ENCODE data around the gene NACC1. TPM values are rescaled to one million over a fixed set of nuclear protein-coding genes. Genes with fewer than 3 reads are reported as not detected.

The NACC1 gene
- total and polyA plus RNA-seq, 2 of the 13 experiments (the other 11 are each of a cell fraction or from before 2014, with no cell fraction given) = 31.8 to 42.3 TPM

GRCh38 chr19:13150931-13151604 lies 33.0 kb downstream of the NACC1 start:
- Histone ChIP-seq H3K36me3 (replicated peaks in 1 of 2; ENCODE audit: control insufficient read depth in 1 of 2, insufficient read depth in 2 of 2, low read length in 2 of 2) (no peaks in the 10 kb centered on the region), H3K27ac (ENCODE audit: extremely low read length, insufficient read depth, low read length) (peak overlapping the region; percentile 94), H4K20me1 (ENCODE audit: insufficient read depth, low read length) (peaks cover 3% of the 10 kb centered on the region; the same call in 1 of the 2 replicates), H3K4me1 (ENCODE audit: insufficient read depth, low read length) (peaks cover 34% of the 10 kb centered on the region), H3K27me3 (ENCODE audit: control insufficient read depth in 1 of 2, insufficient read depth in 2 of 2, low read length in 2 of 2) (no peaks in the 10 kb centered on the region; a peak in 1 of 5 replicates), H2AFZ (ENCODE audit: low read length) (no peak overlapping the region), H3K9me3 (ENCODE audit: low read length) (no peaks in the 10 kb centered on the region), H3K79me2 (ENCODE audit: insufficient read depth, low read length) (peaks cover 49% of the 10 kb centered on the region), H3K4me2 (ENCODE audit: low read depth, low read length) (peak overlapping the region; percentile 74), H3K9ac (ENCODE audit: insufficient read depth, low read depth, low read length) (peak overlapping the region; percentile 98), H3K4me3 (replicated peaks in 1 of 3; ENCODE audit: insufficient read depth in 1 of 3, low read depth in 2 of 3, low read length in 3 of 3) (peak overlapping the region; percentile 92 to 97 (median 96))
- FAIRE-seq (no peak), ATAC-seq (no peak), DNase-seq (ENCODE audit: low spot score) (no peak)
- intact Hi-C loops (cut with micrococcal nuclease; ENCODE audit: unreplicated experiment) (loop anchor here (1.0 to 5.0 kb wide), 4 partner anchors 16 to 696 kb away; partner anchors contain the start of genes NACC1 and TRMT1), in situ Hi-C loops (cut with HindIII; ENCODE audit: extremely low pct_ligation_motif_present, low pct_unique_long_range_greater_than_20kb) (loop anchor here (5.0 kb wide), 2 partner anchors 34 to 41 kb away; partner anchors contain the start of genes NACC1 and TRMT1)
- TSS peak; percentile 76 for BruUV-seq (replicated peaks)
- under 1% methylated on average over 27 of the region's 34 CpGs for WGBS (ENCODE audit: low lambda C conversion rate)
- CTCF ChIA-PET (ENCODE audit: low intra/inter-chr PET ratio, low total read pairs) = interaction anchor here (1.4 to 1.6 kb wide), 2 partner anchors 44 to 83 kb away, joined by 4 to 7 read pairs; no protein-coding TSS in a partner anchor
- POLR2A ChIA-PET = interaction anchor here (1.6 to 3.1 kb wide), 5 partner anchors 13 to 186 kb away, joined by 3 to 39 read pairs (median 20); partner anchors contain the start of gene NACC1
- 0 out of 2 replicates have a peak, but pooled peaks have one; percentile 35 for TF ChIP-seq NR0B2 (CRISPR knock-in tag; IDR thresholded peaks at IDR 0.05)
- no peak for TF ChIP-seq SOX6 (IDR thresholded peaks at IDR 0.05)
- TF ChIP-seq SOX6 (CRISPR knock-in tag; IDR thresholded peaks at IDR 0.05) = no peak
- TF ChIP-seq EEA1 (CRISPR knock-in tag; IDR thresholded peaks at IDR 0.05; ENCODE audit: borderline replicate concordance) = no peak
- no peak for TF ChIP-seq NFKBIZ (CRISPR knock-in tag; IDR thresholded peaks at IDR 0.05)
- peak; percentile 22 for TF ChIP-seq ZNF18 (CRISPR knock-in tag; IDR thresholded peaks at IDR 0.05; ENCODE audit: insufficient replicate concordance)
- no peak for TF ChIP-seq ZFP36L2 (CRISPR knock-in tag; IDR thresholded peaks at IDR 0.05)
- TF ChIP-seq SYNCRIP (IDR thresholded peaks at IDR 0.05; ENCODE audit: insufficient read depth, low read depth, low read length) = no peak
- TF ChIP-seq ZNF136 (CRISPR knock-in tag; IDR thresholded peaks at IDR 0.05; ENCODE audit: low read depth) = no peak
- TF ChIP-seq ZXDC (CRISPR knock-in tag; IDR thresholded peaks at IDR 0.05) = 0 out of 2 replicates have a peak, but pooled peaks have one; percentile 73
- no peak for TF ChIP-seq CEBPZ (IDR thresholded peaks at IDR 0.05; ENCODE audit: low read length)

Data from HepG2 (cell line).